GM13976 (cell line): ENCODE data around the gene ATP13A5.

Experiments used
- DNase-seq: peaks from one replicate; pipeline ENCODE4 v3.0.0; 2012; ENCODE audit warnings: low spot score
- CTCF ChIP-seq: IDR thresholded peaks from 2 replicates; pipeline ENCODE4 v1.5.1; 2012; ENCODE audit warnings: borderline replicate concordance, mild to moderate bottlenecking; ENCODE audit not compliant: insufficient read depth; ENCODE audit errors: extremely low read depth, missing control alignments, control extremely low read depth
- in situ Hi-C: fragments of 300-500 bp; cut with MboI; formaldehyde crosslinking; loops from one replicate; pipeline ENCODE4 v1.12.0; 2022; ENCODE audit warnings: low sequenced_read_pairs, mixed read lengths, inconsistent platforms; ENCODE audit not compliant: unreplicated experiment

ATP13A5 gene

GRCh38 chr3:193253986-193254660, 124.4 kb downstream of the ATP13A5 start:
- in situ Hi-C loops, result no loop called here
- DNase-seq, result no peak
- TF ChIP-seq CTCF, result no peak

- no peak for TF ChIP-seq CTCF
- in situ Hi-C loops, result no loop called here
- no peak for DNase-seq
These were observed 128.1 kb downstream of the ATP13A5 start for GRCh38 chr3:193250492-193250891.

GRCh38 chr3:193248848-193249468, 129.6 kb downstream of the ATP13A5 start:
- DNase-seq, result no peak
- TF ChIP-seq CTCF, result no peak
- in situ Hi-C loops, result no loop called here

GRCh38 chr3:193243571-193243970, 135.0 kb downstream of the ATP13A5 start:
- DNase-seq, result no peak
- TF ChIP-seq CTCF, result no peak
- in situ Hi-C loops, result no loop called here

- no peak for TF ChIP-seq CTCF
- no peak for DNase-seq
- in situ Hi-C loops, result no loop called here
These were observed 136.8 kb downstream of the ATP13A5 start for GRCh38 chr3:193241716-193242115.

GRCh38 chr3:193240850-193241706, 137.5 kb downstream of the ATP13A5 start, which contains the start of gene PLAAT1:
Gene PLAAT1, plus strand, starts transcription at chr3:193241222. Its CDS starts 14,429 bp downstream, at chr3:193255651.
- no peak for TF ChIP-seq CTCF
- in situ Hi-C loops, result no loop called here
- peak; percentile 74 for DNase-seq
